Sigmoid colon (tissue), 7 donors: ENCODE measurements around the gene P2RY14. TPM values are rescaled to one million over a fixed set of nuclear protein-coding genes. Genes with fewer than 3 reads are reported as not detected.

Experiments
- DNase-seq: peaks from one replicate; pipeline ENCODE4 v3.0.0-alpha.2; 2019
- H3K27ac ChIP-seq, 4 donors: fragments of 200-600 bp; sonication (generic); one replicate each; pipeline ENCODE4 v1.5.1; 2016 to 2019; ENCODE audit warnings: mild to moderate bottlenecking in 1 of 4
- H3K27me3 ChIP-seq, 3 donors: fragments of 200-600 bp; sonication (generic); one replicate each; pipeline ENCODE4 v1.5.1; 2019; ENCODE audit warnings: mild to moderate bottlenecking in 1 of 3
- H3K36me3 ChIP-seq, 4 donors: fragments of 200-600 bp; sonication (generic); one replicate each; pipeline ENCODE4 v1.5.1; 2016 to 2019
- H3K4me1 ChIP-seq, 4 donors: fragments of 200-600 bp; sonication (generic); one replicate each; pipeline ENCODE4 v1.5.1; 2017 to 2019
- H3K4me3 ChIP-seq, 4 donors: fragments of 200-600 bp; sonication (generic); one replicate each; pipeline ENCODE4 v1.5.1; 2017 to 2019; ENCODE audit warnings: mild to moderate bottlenecking in 2 of 4, moderate library complexity in 1 of 4
- H3K9me3 ChIP-seq, 4 donors: fragments of 200-600 bp in 3 of 4; sonication (generic) in 3 of 4; one replicate each; pipeline versions ENCODE4 v1.5.1 to v1.6.1; 2013 to 2019
- EP300 ChIP-seq, 4 donors: sonication (generic); formaldehyde crosslinking; IDR thresholded peaks; one replicate each; pipeline ENCODE4 v1.6.1; 2017; ENCODE audit warnings: antibody characterized with exemption in 4 of 4
- POLR2A ChIP-seq, 2 donors: fragments of 450-650 bp; IDR thresholded peaks; one replicate each; pipeline ENCODE4 v1.6.1; 2016; ENCODE audit warnings: antibody characterized with exemption in 2 of 2, mild to moderate bottlenecking in 2 of 2, moderate library complexity in 2 of 2
- POLR2AphosphoS5 ChIP-seq, 4 donors: sonication (generic); formaldehyde crosslinking; IDR thresholded peaks; one replicate each; pipeline ENCODE4 v1.6.1; 2017; ENCODE audit warnings: antibody characterized with exemption in 4 of 4
- WGBS, 2 donors: extraction: QIAGEN DNeasy Blood & Tissue Kit; methylation state at CpG; one replicate each; pipeline ENCODE4 v1.1.7; 2013; 5-methylcytosine and 5-hydroxymethylcytosine counted together
- intact Hi-C: fragments of 100-400 bp; cut with DNase I; formaldehyde crosslinking; loops from one replicate; pipeline ENCODE4 v1.15.1; 2023
- polyA plus RNA-seq, 3 donors: library from polyadenylated mRNA; stranded (reverse); fragments of 200-250 nt; gene quantifications; one replicate each; pipeline ENCODE4 v1.2.3, GENCODE V29; 2013
- total RNA-seq, 4 donors: library from RNA; depleted of rRNA; stranded (reverse); fragments of >200 nt; gene quantifications; one replicate each; pipeline ENCODE4 v1.1.0, GENCODE V29; 2016
- TF ChIP-seq, protein P1 (sequence below), 4 experiments: fragments of 450-650 bp in 3 of 4; fragments of 200-600 bp in 1 of 4; IDR thresholded peaks; one replicate each; pipeline ENCODE4 v1.5.1; 2016 to 2019; ENCODE audit warnings: antibody characterized with exemption in 4 of 4, mild to moderate bottlenecking in 3 of 4, moderate library complexity in 2 of 4
- donor health status: healthy with polysubstance abuse.
- donor health status: Bipolar disorder and iron deficiency.
- donor health status: healthy.

Gene P2RY14
- total and polyA plus RNA-seq, 7 donors = 2.5 to 26.7 (median 6.5) TPM

DNA sequence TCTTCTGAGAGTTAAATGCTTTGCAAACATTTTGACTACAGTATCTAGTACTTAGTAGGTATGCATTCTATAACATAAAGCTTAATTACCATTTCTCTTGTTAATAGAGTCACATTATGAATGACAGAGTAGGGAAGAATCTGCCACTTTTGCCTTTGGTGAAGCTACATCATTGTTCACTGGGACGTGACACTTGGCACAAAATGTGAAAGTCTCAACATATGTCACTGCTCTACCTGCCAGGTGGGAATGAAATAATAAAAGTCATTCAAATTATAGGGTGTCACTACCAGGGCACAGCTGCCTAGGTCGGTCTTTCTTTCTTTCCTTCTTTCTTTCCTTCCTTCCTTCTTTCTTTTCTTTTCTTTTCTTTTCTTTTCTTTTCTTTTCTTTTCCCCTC is 20.7 kb upstream of the P2RY14 start:
- Histone ChIP-seq H3K9me3 (no peaks in the 10 kb centered on the region), H3K27ac (no peak overlapping the region), H3K4me1 (no peaks in the 10 kb centered on the region), H3K36me3 (no peaks in the 10 kb centered on the region), H3K4me3 (no peak overlapping the region), H3K27me3 (no peaks in the 10 kb centered on the region)
- WGBS, 2 donors = 29 to 79% methylated on average over 2 of the region's 2 CpGs
- intact Hi-C loops = no loop called here
- TF ChIP-seq POLR2AphosphoS5 (IDR thresholded peaks at IDR 0.05) (no peak), POLR2A (IDR thresholded peaks at IDR 0.05) (no peak), EP300 (IDR thresholded peaks at IDR 0.05) (no peak)
- TF ChIP-seq, protein P1, sequence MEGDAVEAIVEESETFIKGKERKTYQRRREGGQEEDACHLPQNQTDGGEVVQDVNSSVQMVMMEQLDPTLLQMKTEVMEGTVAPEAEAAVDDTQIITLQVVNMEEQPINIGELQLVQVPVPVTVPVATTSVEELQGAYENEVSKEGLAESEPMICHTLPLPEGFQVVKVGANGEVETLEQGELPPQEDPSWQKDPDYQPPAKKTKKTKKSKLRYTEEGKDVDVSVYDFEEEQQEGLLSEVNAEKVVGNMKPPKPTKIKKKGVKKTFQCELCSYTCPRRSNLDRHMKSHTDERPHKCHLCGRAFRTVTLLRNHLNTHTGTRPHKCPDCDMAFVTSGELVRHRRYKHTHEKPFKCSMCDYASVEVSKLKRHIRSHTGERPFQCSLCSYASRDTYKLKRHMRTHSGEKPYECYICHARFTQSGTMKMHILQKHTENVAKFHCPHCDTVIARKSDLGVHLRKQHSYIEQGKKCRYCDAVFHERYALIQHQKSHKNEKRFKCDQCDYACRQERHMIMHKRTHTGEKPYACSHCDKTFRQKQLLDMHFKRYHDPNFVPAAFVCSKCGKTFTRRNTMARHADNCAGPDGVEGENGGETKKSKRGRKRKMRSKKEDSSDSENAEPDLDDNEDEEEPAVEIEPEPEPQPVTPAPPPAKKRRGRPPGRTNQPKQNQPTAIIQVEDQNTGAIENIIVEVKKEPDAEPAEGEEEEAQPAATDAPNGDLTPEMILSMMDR (IDR thresholded peaks at IDR 0.05) = no peak
- no peak for DNase-seq

DNA sequence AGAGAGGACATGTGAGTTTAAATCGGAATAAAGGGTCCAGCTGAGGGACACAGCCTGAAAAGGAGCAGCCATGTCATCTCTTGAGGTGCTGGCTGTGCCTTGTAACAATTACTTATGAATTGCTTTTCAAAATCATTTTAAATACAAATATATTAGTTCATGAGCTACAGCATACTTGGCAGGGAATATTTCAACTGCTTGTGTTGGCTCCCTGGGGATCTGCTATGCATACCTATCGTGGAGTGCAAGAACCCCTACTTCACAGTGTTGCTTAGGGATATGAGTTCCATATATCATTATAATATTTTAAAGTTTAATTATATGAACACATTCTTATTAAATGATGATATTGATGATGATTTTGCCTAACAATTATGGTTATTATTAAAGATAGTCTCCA is 19.1 kb upstream of the P2RY14 start:
- intact Hi-C loops = no loop called here
- TF ChIP-seq POLR2AphosphoS5 (IDR thresholded peaks at IDR 0.05) (no peak), EP300 (IDR thresholded peaks at IDR 0.05) (no peak), POLR2A (IDR thresholded peaks at IDR 0.05) (no peak)
- TF ChIP-seq, protein P1 (IDR thresholded peaks at IDR 0.05) = no peak
- no peak overlapping the region for H3K4me3 ChIP-seq
- no peaks in the 10 kb centered on the region for H3K4me1 ChIP-seq
- H3K36me3 ChIP-seq = no peaks in the 10 kb centered on the region
- no peaks in the 10 kb centered on the region for H3K27me3 ChIP-seq
- 69 to 70% methylated on average over 2 of the region's 2 CpGs for WGBS, 2 donors
- no peak for DNase-seq
- H3K9me3 ChIP-seq = no peaks in the 10 kb centered on the region
- no peak overlapping the region for H3K27ac ChIP-seq

DNA sequence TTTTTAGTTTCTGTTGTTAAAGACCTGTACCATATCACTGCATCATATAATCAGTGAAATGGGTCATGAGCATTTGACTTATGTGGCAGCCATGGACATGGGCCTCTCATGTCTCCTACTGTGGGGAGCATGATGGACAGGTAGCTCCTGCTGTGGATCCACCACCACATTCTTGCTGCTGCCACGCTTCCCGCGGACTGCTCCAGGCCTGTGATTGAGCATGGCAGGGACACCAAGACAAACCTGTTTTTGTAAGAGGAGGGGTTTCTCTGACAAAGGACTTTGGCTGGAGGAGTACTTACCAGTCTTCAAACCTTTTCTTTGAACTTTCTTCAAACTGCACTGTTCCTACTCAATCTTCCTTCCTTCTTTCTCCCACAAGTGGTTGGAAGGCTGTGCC is 17.9 kb upstream of the P2RY14 start:
- TF ChIP-seq, protein P1 (IDR thresholded peaks at IDR 0.05) = no peak
- TF ChIP-seq EP300 (IDR thresholded peaks at IDR 0.05) (no peak), POLR2A (IDR thresholded peaks at IDR 0.05) (no peak), POLR2AphosphoS5 (IDR thresholded peaks at IDR 0.05) (no peak)
- H3K36me3 ChIP-seq = no peaks in the 10 kb centered on the region
- no peaks in the 10 kb centered on the region for H3K27me3 ChIP-seq
- no peak for DNase-seq
- no peak overlapping the region for H3K27ac ChIP-seq
- 91 to 96% methylated on average over 3 of the region's 3 CpGs for WGBS, 2 donors
- intact Hi-C loops = no loop called here
- H3K4me1 ChIP-seq = no peaks in the 10 kb centered on the region
- no peaks in the 10 kb centered on the region for H3K9me3 ChIP-seq
- H3K4me3 ChIP-seq = no peak overlapping the region

DNA sequence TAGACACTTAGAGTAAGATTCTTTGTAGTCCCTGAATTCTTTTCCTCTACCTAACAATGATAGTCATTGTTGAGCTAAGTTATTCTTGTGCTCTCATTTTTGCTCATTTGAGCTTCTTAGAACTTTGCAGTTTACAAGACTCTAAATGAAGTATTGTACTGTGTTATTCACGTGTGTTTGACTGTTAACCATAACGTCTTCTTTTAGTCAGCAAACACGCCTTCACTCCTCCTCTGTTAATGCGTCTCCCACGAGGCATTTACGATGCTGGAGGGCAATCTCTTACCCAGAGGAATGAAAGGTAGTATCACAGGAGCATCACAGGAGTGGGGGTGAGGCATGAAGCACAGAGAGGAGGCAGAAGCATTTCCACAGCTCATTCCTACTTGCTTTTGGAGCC is 14.8 kb upstream of the P2RY14 start:
- H3K27me3 ChIP-seq = no peaks in the 10 kb centered on the region
- no peak for TF ChIP-seq POLR2AphosphoS5 (IDR thresholded peaks at IDR 0.05)
- no peak for TF ChIP-seq EP300 (IDR thresholded peaks at IDR 0.05)
- TF ChIP-seq, protein P1 (IDR thresholded peaks at IDR 0.05) = no peak
- TF ChIP-seq POLR2A (IDR thresholded peaks at IDR 0.05) = no peak
- H3K4me1 ChIP-seq = no peaks in the 10 kb centered on the region
- no peak for DNase-seq
- H3K9me3 ChIP-seq = no peaks in the 10 kb centered on the region
- intact Hi-C loops = no loop called here
- WGBS, 2 donors = 16 to 64% methylated on average over 6 of the region's 6 CpGs
- H3K36me3 ChIP-seq = no peaks in the 10 kb centered on the region
- H3K27ac ChIP-seq = no peak overlapping the region
- H3K4me3 ChIP-seq = no peak overlapping the region

DNA sequence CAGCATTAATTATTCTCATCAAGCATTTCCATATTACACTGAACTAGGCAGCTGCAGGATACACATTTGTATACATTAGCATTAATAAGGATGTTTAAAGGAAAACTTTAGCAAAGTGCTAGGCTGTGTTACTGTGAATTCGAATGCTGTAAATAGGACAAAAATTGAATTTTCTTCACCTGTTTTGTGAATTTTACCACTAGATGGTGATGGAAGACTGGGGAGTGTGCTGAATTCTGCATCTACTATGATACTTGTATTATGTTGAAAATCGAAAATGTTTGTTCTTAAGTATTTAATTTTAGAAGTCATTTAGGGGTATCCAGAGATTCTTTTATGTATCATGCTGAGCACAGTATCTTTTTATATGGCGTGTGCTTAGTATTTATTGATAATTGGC is 12.3 kb upstream of the P2RY14 start:
- DNase-seq = no peak
- Histone ChIP-seq H3K9me3 (no peaks in the 10 kb centered on the region), H3K27me3 (no peaks in the 10 kb centered on the region), H3K36me3 (no peaks in the 10 kb centered on the region), H3K4me1 (no peaks in the 10 kb centered on the region), H3K4me3 (no peak overlapping the region), H3K27ac (no peak overlapping the region)
- WGBS, 2 donors = 63% methylated on average over 3 of the region's 3 CpGs
- intact Hi-C loops = no loop called here
- TF ChIP-seq, protein P1 (IDR thresholded peaks at IDR 0.05) = peak in 2 of 4 experiments; percentile 12 to 15
- no peak for TF ChIP-seq POLR2AphosphoS5 (IDR thresholded peaks at IDR 0.05)
